Activated gamma-delta T cell treated with anti-CD3 and anti-CD28 coated beads, Interleukin-2, amount 50 U/mL, for 16 hours (primary cell): ENCODE results near the gene LRRC49.
"Not testable (repeated sequence)": the region's sequence is repeated elsewhere in the genome, so short reads cannot be mapped to it uniquely, and the experiment has no call there.

Source experiments
- DNase-seq: peaks from one replicate; pipeline ENCODE4 v3.0.0-alpha.2; 2020; ENCODE audit warnings: low read depth

Gene LRRC49

GRCh38 chr15:70923311-70924080 is 30.9 kb downstream of the LRRC49 start:
- DNase-seq, result no peak

DNA sequence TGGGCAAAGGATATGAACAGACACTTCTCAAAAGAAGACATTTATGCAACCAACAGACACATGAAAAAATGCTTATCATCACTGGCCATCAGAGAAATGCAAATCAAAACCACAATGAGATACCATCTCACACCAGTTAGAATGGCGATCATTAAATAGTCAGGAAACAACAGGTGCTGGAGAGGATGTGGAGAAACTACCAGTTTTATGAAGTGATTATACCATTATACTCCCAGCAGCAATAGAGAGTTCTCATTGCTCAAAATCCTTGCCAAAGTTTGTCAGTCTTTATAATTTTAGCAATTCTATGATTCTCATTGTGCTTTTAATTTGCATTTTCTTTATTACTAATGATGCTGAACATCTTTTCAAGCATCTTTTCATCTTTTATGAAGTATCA is 34.3 kb downstream of the LRRC49 start:
- not testable (repeated sequence) for DNase-seq

GRCh38 chr15:70931821-70932220 is 39.2 kb downstream of the LRRC49 start:
- no peak for DNase-seq

GRCh38 chr15:70932397-70932796 is 39.8 kb downstream of the LRRC49 start:
- DNase-seq, result no peak

GRCh38 chr15:70933411-70933810 is 40.8 kb downstream of the LRRC49 start:
- no peak for DNase-seq

DNA sequence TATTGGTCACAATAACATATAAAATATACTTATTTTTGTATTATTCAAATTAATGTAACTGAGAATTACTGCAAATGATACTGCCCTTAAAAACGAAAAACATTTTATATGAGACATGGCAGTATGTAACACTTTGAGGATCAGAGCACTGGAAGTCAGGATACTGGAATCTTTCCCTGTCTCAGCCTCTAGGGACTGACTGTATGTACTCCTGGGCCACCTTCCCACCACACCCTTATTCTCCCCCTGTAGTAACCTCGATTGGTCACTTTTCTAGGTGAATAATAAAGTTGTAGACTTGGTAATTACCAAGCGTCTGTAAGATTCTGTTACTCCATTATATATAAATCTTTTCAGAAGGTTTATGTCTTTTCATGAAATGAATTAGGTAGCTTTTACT is 43.0 kb downstream of the LRRC49 start:
- no peak for DNase-seq

GRCh38 chr15:70936326-70936725 is 43.7 kb downstream of the LRRC49 start:
- DNase-seq, result no peak

- not testable (repeated sequence) for DNase-seq
These were observed 50.7 kb downstream of the LRRC49 start for GRCh38 chr15:70943285-70943684.

DNA sequence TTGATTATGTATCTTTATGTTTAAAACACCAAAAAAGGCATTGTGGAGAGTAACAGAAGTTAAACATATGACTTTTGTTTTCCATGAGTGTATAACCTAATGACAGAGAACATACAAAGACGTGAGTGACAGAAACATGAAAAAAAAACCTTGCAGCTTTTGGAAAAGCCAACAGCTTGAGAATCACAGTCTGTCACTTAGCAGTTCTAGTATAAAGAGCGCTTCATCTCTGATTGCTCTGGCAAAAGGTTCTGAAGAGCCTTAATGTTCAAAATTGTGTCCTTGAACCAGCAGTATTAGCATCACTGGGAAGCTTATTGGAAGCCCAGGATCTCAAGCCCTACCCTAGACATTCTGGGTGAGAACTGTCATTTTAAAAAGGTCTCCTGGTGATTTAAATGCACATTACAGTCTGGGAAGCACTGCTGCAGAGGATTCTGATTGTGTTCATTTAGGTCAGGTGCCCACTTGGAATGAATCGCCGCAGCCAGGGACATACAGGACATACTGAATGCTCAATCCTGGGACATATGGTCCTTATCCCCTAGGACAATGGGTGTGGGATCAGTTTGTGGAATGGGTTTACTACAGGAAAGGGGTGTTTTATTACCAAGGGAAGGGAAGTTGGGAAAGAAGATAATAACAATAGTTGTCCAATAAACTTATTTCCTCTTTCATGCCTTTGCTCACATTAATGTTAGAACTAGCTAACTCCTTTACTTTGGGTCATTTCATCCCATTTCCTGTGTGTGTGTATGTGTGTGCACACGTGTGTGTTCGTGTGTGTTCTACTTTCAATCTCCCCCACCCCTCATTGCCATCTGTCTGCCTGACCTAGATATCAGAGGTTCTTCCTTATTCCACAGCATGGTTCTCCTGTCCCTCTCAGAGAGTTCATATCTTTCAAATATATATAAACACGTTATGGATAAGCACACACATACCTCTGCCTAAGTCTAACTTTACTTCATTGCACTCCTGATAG is 55.0 kb downstream of the LRRC49 start:
- no peak for DNase-seq

DNA sequence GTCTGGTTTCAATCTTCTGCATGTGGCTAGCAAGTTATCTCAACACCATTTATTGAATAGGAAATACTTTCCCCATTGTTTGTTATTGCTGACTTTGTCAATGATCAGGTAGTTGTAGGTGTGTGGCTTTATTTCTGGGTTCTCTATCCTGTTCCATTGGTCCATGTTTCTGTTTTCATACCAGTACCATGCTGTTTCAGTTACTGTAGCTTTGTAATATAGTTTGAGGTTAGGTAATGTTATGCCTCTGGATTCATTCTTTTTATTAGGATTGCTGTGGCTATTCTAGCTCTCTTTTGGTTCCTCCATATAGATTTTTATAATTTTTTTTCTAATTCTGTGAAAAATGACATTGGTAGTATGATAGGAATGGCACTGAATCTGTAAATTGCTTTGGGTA is 58.3 kb downstream of the LRRC49 start:
- DNase-seq, result no peak

DNA sequence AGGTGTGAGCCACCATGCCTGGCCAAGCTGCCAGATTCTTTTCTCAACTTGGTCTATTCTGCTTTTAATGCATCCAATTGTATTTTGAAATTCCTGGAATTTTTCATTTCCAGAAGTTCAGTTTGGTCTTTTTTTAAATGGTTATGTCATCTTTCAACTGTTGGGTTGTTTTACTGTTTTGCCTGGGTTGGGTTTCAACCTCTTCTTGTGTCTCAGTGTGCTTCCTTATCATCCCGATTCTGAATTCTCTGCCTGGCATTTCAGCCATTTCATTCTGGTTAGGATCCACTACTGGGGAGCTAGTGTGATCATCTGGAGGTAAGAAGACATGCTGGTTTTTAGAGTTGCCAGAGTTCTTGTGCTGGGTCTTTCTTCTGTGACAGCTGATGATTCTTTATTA is 61.5 kb downstream of the LRRC49 start:
- no peak for DNase-seq

- no peak for DNase-seq
These were observed 62.1 kb downstream of the LRRC49 start for GRCh38 chr15:70954733-70955132.

GRCh38 chr15:70955151-70955550 is 62.5 kb downstream of the LRRC49 start:
- no peak for DNase-seq

GRCh38 chr15:70956201-70956995 is 63.8 kb downstream of the LRRC49 start:
- no peak for DNase-seq

- DNase-seq, result no peak
These were observed 69.5 kb downstream of the LRRC49 start for GRCh38 chr15:70962084-70962483.

DNA sequence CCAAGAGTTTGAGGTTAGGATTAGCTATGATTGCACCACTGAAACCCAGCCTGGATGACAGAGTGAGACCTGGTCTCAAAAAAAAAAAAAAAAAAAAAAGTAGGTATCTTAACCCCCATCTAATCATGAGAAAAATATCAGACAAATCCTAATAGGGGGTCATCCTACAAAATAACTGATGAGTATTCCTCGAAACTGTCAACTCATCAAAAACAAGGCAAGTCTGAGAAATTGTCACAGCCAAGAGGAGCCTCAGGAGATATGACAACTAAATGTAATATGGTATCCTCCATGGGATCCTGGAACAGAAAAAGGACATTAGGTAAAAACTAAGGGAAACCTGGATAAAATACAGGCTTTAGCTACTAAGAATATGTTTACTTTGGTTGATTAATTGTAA is 70.6 kb downstream of the LRRC49 start:
- DNase-seq, result no peak

- DNase-seq, result no peak
These were observed 71.4 kb downstream of the LRRC49 start for GRCh38 chr15:70964058-70964457.

GRCh38 chr15:70964686-70965085 is 72.1 kb downstream of the LRRC49 start:
- no peak for DNase-seq

DNA sequence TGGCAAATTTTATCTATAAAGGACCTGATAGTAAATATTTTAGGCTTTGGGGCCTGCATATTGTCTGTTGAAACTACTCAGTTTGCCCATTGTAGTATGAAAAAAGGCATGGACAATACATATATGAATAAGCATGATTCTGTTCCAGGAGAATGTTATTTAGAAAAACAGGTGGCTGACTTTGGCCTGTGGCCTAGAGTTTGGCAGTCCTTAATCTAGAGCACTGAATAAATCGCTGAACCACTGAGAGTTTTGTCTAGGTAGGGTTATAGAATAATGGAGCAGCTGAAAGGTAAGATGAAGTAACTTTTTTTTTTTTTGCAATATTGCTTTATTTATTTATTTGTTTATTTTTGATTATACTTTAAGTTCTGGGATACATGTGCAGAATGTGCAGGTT is 75.0 kb downstream of the LRRC49 start:
- no peak for DNase-seq

- no peak for DNase-seq
These were observed 81.6 kb downstream of the LRRC49 start for GRCh38 chr15:70974004-70974832.

DNA sequence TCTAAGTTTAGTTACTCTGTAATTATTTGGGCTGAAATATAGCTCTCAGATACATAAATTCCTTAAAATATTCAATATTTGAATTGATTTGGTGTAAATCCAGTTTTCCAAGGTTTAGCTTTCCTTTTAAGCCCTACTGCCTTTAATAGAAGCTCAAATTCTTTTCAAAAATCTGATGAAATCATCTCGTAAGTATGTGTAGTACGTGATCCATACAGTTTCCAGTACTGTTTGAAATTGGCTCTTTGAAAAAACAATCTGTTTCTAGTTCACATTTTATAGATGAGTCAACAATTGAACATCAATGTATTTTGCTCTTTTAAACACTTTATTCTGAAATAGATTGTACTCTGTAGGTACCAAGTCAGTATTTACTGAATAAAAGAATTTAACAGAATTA is 84.2 kb downstream of the LRRC49 start:
- no peak for DNase-seq
